Measurements from ENCODE around the gene CHRNA1. TPM values are rescaled to one million over a fixed set of nuclear protein-coding genes. Genes with fewer than 3 reads are reported as not detected.

CHRNA1 gene
- total RNA-seq, 2 experiments from 2014 or later: 0.17 to 0.19 TPM

- ChIA-PET CTCF (interaction anchor here (0.6 to 2.1 kb wide), 2 partner anchors 19 to 257 kb away, joined by 4 read pairs; no protein-coding TSS in a partner anchor), POLR2A (interaction anchor here (1.4 kb wide), 1 partner anchor 8 kb away, joined by 4 read pairs; no protein-coding TSS in a partner anchor)
- no peaks in the 10 kb centered on the region for H3K36me3 ChIP-seq (ENCODE audit: insufficient read depth, low read length)
- no peak overlapping the region for H3K27ac Mint-ChIP-seq
- H3K27me3 ChIP-seq (ENCODE audit: control insufficient read depth in 1 of 2, insufficient read depth in 2 of 2, low read length in 2 of 2): no peaks in the 10 kb centered on the region
- H3K27me3 Mint-ChIP-seq: no peaks in the 10 kb centered on the region
- DNase-seq (no peak), ATAC-seq (ENCODE audit: poor library complexity) (no peak)
- TF ChIP-seq CTCF (IDR thresholded peaks at IDR 0.05): no peak
- no peak overlapping the region for H3K27ac ChIP-seq (ENCODE audit: low read depth in 1 of 2, low read length in 2 of 2)
- no peaks in the 10 kb centered on the region for H3K36me3 Mint-ChIP-seq (ENCODE audit: low read depth)
- no peaks in the 10 kb centered on the region for H3K9me3 ChIP-seq (ENCODE audit: control insufficient read depth in 1 of 2, insufficient read depth in 1 of 2, low read length in 2 of 2)
- peaks cover 2% of the 10 kb centered on the region for H3K9me3 Mint-ChIP-seq
- intact Hi-C loops (cut with DNase I, micrococcal nuclease): no loop called here
- H3K4me1 Mint-ChIP-seq (ENCODE audit: low read depth): peaks cover 29% of the 10 kb centered on the region
- no peak overlapping the region for H3K4me3 Mint-ChIP-seq
- peaks cover 29% of the 10 kb centered on the region for H3K4me1 ChIP-seq (ENCODE audit: insufficient read depth, low read length)
- H3K4me3 ChIP-seq (ENCODE audit: low read length): no peak overlapping the region
Measured at GRCh38 chr2:174718591-174718990, 45.7 kb downstream of the CHRNA1 start.

- Histone ChIP-seq H3K27ac (ENCODE audit: low read depth in 1 of 2, low read length in 2 of 2) (no peak overlapping the region), H3K27me3 (ENCODE audit: control insufficient read depth in 1 of 2, insufficient read depth in 2 of 2, low read length in 2 of 2) (no peaks in the 10 kb centered on the region), H3K36me3 (ENCODE audit: insufficient read depth, low read length) (no peaks in the 10 kb centered on the region), H3K4me3 (ENCODE audit: low read length) (no peak overlapping the region), H3K4me1 (ENCODE audit: insufficient read depth, low read length) (peaks cover 29% of the 10 kb centered on the region), H3K9me3 (ENCODE audit: control insufficient read depth in 1 of 2, insufficient read depth in 1 of 2, low read length in 2 of 2) (no peaks in the 10 kb centered on the region)
- peaks cover 2% of the 10 kb centered on the region for H3K9me3 Mint-ChIP-seq
- ATAC-seq (ENCODE audit: poor library complexity) (no peak), DNase-seq (peak in 1 of 14 experiments; percentile 13)
- no peaks in the 10 kb centered on the region for H3K36me3 Mint-ChIP-seq (ENCODE audit: low read depth)
- ChIA-PET CTCF (interaction anchor here (2.1 kb wide), 1 partner anchor 18 kb away, joined by 4 read pairs; no protein-coding TSS in a partner anchor), POLR2A (interaction anchor here (1.4 kb wide), 1 partner anchor 9 kb away, joined by 4 read pairs; no protein-coding TSS in a partner anchor)
- no peak overlapping the region for H3K4me3 Mint-ChIP-seq
- no peak for TF ChIP-seq CTCF (IDR thresholded peaks at IDR 0.05)
- no peak overlapping the region for H3K27ac Mint-ChIP-seq
- intact Hi-C loops (cut with DNase I, micrococcal nuclease): loop anchor here in 1 of 2 experiments (1.0 kb wide), 1 partner anchor 12 kb away; no protein-coding TSS in a partner anchor
- H3K4me1 Mint-ChIP-seq (ENCODE audit: low read depth): peaks cover 29% of the 10 kb centered on the region
- no peaks in the 10 kb centered on the region for H3K27me3 Mint-ChIP-seq
Measured at GRCh38 chr2:174717916-174718315, 46.4 kb downstream of the CHRNA1 start.

GRCh38 chr2:174717273-174717672, 47.0 kb downstream of the CHRNA1 start:
- peaks cover 29% of the 10 kb centered on the region for H3K4me1 Mint-ChIP-seq (ENCODE audit: low read depth)
- no peak for TF ChIP-seq CTCF (IDR thresholded peaks at IDR 0.05)
- Histone ChIP-seq H3K27ac (ENCODE audit: low read depth in 1 of 2, low read length in 2 of 2) (no peak overlapping the region), H3K9me3 (ENCODE audit: control insufficient read depth in 1 of 2, insufficient read depth in 1 of 2, low read length in 2 of 2) (no peaks in the 10 kb centered on the region), H3K4me3 (ENCODE audit: low read length) (peak overlapping the region; percentile 8), H3K4me1 (ENCODE audit: insufficient read depth, low read length) (peaks cover 29% of the 10 kb centered on the region), H3K36me3 (ENCODE audit: insufficient read depth, low read length) (no peaks in the 10 kb centered on the region), H3K27me3 (ENCODE audit: control insufficient read depth in 1 of 2, insufficient read depth in 2 of 2, low read length in 2 of 2) (no peaks in the 10 kb centered on the region)
- ChIA-PET POLR2A (interaction anchor here (1.4 kb wide), 1 partner anchor 9 kb away, joined by 4 read pairs; no protein-coding TSS in a partner anchor), CTCF (interaction anchor here (2.1 kb wide), 1 partner anchor 18 kb away, joined by 4 read pairs; no protein-coding TSS in a partner anchor)
- ATAC-seq (ENCODE audit: poor library complexity) (peak; percentile 78), DNase-seq (peak in 4 of 14 experiments; percentile 46 to 67 (median 58))
- H3K4me3 Mint-ChIP-seq: peak overlapping the region; percentile 43
- no peaks in the 10 kb centered on the region for H3K36me3 Mint-ChIP-seq (ENCODE audit: low read depth)
- H3K9me3 Mint-ChIP-seq: peaks cover 2% of the 10 kb centered on the region
- no peak overlapping the region for H3K27ac Mint-ChIP-seq
- intact Hi-C loops (cut with DNase I, micrococcal nuclease): loop anchor here in 1 of 2 experiments (1.0 kb wide), 1 partner anchor 13 kb away; no protein-coding TSS in a partner anchor
- no peaks in the 10 kb centered on the region for H3K27me3 Mint-ChIP-seq

All from CD4-positive, alpha-beta T cell (primary cell).